Measurements from ENCODE around the gene LCN2. TPM values are rescaled to one million over a fixed set of nuclear protein-coding genes. Genes with fewer than 3 reads are reported as not detected.

The LCN2 gene
- total RNA-seq, 1 experiment from 2014 or later: 153 TPM

- Histone ChIP-seq H3F3A (ENCODE audit: low read length, unreplicated experiment) (no peaks in the 10 kb centered on the region), H3K4me2 (ENCODE audit: low read length) (peak within 1 kb of the TSS; percentile 87), H4K20me1 (ENCODE audit: low read length) (no peaks in the 10 kb centered on the region), H3K9me3 (ENCODE audit: low read length) (no peaks in the 10 kb centered on the region), H3K9ac (ENCODE audit: low read length) (peak within 1 kb of the TSS; percentile 75), H3K4me1 (ENCODE audit: insufficient read depth, low read length) (peaks cover 19% of the 10 kb centered on the region), H3K27me3 (ENCODE audit: low read length) (no peaks in the 10 kb centered on the region), H3K79me2 (ENCODE audit: low read length) (peaks cover 22% of the 10 kb centered on the region), H3K9me2 (replicated peaks; ENCODE audit: low read length) (no peaks in the 10 kb centered on the region), H3K4me3 (ENCODE audit: low read length) (peak within 1 kb of the TSS; percentile 77), H2AFZ (ENCODE audit: low read length) (peak within 1 kb of the TSS; percentile 76), H3K36me3 (ENCODE audit: low read depth, low read length) (peaks cover 4% of the 10 kb centered on the region; the same call in 1 of the 2 replicates), H3K27ac (ENCODE audit: low read length) (peak within 1 kb of the TSS; percentile 63)
- DNase-seq (peak; percentile 90), ATAC-seq (peak; percentile 77)
- no peak for TF ChIP-seq EZH2phosphoT487 (IDR thresholded peaks at IDR 0.05; ENCODE audit: borderline replicate concordance, low read length)
- TF ChIP-seq, protein P1, sequence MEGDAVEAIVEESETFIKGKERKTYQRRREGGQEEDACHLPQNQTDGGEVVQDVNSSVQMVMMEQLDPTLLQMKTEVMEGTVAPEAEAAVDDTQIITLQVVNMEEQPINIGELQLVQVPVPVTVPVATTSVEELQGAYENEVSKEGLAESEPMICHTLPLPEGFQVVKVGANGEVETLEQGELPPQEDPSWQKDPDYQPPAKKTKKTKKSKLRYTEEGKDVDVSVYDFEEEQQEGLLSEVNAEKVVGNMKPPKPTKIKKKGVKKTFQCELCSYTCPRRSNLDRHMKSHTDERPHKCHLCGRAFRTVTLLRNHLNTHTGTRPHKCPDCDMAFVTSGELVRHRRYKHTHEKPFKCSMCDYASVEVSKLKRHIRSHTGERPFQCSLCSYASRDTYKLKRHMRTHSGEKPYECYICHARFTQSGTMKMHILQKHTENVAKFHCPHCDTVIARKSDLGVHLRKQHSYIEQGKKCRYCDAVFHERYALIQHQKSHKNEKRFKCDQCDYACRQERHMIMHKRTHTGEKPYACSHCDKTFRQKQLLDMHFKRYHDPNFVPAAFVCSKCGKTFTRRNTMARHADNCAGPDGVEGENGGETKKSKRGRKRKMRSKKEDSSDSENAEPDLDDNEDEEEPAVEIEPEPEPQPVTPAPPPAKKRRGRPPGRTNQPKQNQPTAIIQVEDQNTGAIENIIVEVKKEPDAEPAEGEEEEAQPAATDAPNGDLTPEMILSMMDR (conservative IDR thresholded peaks at IDR 0.05; ENCODE audit: low read depth, low read length): no peak
- no peak for TF ChIP-seq EZH2 (IDR thresholded peaks at IDR 0.05; ENCODE audit: low read length, unreplicated experiment)
- BruUV-seq (replicated peaks): no TSS peak
- intact Hi-C loops (cut with micrococcal nuclease): loop anchor here (5.0 kb wide), 1 partner anchor 33 kb away; the partner anchor contains the start of gene PTGES2
- POLR2A ChIA-PET (ENCODE audit: unreplicated experiment): interaction anchor here (0.6 to 0.7 kb wide), 3 partner anchors 31 to 517 kb away, joined by 3 to 7 read pairs (median 4); no protein-coding TSS in a partner anchor
- CTCF ChIA-PET: interaction anchor here (0.6 kb wide), 1 partner anchor 95 kb away, joined by 4 read pairs; no protein-coding TSS in a partner anchor
These were observed 10.7 kb downstream of the LCN2 start, which contains the start of gene BBLN for GRCh38 chr9:128159784-128160602. TSS of gene BBLN (plus strand) at chr9:128160265. CDS start at chr9:128160408, 143 bp downstream.

DNA sequence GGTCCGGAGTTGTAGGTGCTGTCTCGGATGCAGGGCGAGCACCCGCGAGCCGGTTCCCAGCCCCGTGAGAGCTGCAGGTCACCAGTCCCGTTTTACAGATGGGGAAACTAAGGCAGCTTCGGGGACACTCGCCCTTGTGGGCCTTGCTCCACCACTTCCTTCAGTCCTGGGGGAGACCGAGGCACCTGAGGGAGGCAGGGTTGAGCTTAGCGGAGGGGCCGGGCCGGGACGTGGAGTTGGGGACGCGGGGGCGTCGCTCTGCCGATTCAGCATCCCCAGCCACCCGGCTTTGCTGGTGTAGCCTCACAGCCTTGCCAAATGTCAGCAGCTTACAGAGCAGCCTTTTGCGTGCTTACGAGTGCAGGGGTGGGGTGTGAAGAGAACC is 11.3 kb downstream of the LCN2 start:
- H3K4me3 ChIP-seq (ENCODE audit: low read length): peak overlapping the region; percentile 77
- H3F3A ChIP-seq (ENCODE audit: low read length, unreplicated experiment): no peaks in the 10 kb centered on the region
- peaks cover 19% of the 10 kb centered on the region for H3K4me1 ChIP-seq (ENCODE audit: insufficient read depth, low read length)
- CTCF ChIA-PET: interaction anchor here (0.6 kb wide), 1 partner anchor 94 kb away, joined by 4 read pairs; no protein-coding TSS in a partner anchor
- H3K27me3 ChIP-seq (ENCODE audit: low read length): no peaks in the 10 kb centered on the region
- no peaks in the 10 kb centered on the region for H3K9me3 ChIP-seq (ENCODE audit: low read length)
- TF ChIP-seq, protein P1 (conservative IDR thresholded peaks at IDR 0.05; ENCODE audit: low read depth, low read length): no peak
- TF ChIP-seq EZH2phosphoT487 (IDR thresholded peaks at IDR 0.05; ENCODE audit: borderline replicate concordance, low read length): no peak
- no peak for TF ChIP-seq EZH2 (IDR thresholded peaks at IDR 0.05; ENCODE audit: low read length, unreplicated experiment)
- H3K79me2 ChIP-seq (ENCODE audit: low read length): peaks cover 22% of the 10 kb centered on the region
- intact Hi-C loops (cut with micrococcal nuclease): loop anchor here (5.0 kb wide), 1 partner anchor 33 kb away; the partner anchor contains the start of gene PTGES2
- peak overlapping the region; percentile 75 for H3K9ac ChIP-seq (ENCODE audit: low read length)
- peak; percentile 9; the same call in 1 of the 2 replicates for ATAC-seq
- peak overlapping the region; percentile 76; the same call in 1 of the 2 replicates for H2AFZ ChIP-seq (ENCODE audit: low read length)
- POLR2A ChIA-PET (ENCODE audit: unreplicated experiment): interaction anchor here (0.5 to 0.7 kb wide), 3 partner anchors 32 to 220 kb away, joined by 3 to 7 read pairs (median 4); no protein-coding TSS in a partner anchor
- no peaks in the 10 kb centered on the region for H4K20me1 ChIP-seq (ENCODE audit: low read length)
- peaks cover 4% of the 10 kb centered on the region; the same call in 1 of the 2 replicates for H3K36me3 ChIP-seq (ENCODE audit: low read depth, low read length)
- H3K27ac ChIP-seq (ENCODE audit: low read length): no peak overlapping the region
- H3K4me2 ChIP-seq (ENCODE audit: low read length): peak overlapping the region; percentile 85
- no peak for DNase-seq
- BruUV-seq (replicated peaks): TSS peak; percentile 59
- no peaks in the 10 kb centered on the region for H3K9me2 ChIP-seq (replicated peaks; ENCODE audit: low read length)

Measured in PC-3 (cell line).